NCI-H1930 (cell line): ENCODE data around the gene CWF19L2.

Experiments used
- DNase-seq, 2 experiments: peaks; one replicate each; lab custom pipeline; 2025; lab: John Stamatoyannopoulos, UW

The CWF19L2 gene

GRCh38 chr11:107301878-107302277, 155.7 kb downstream of the CWF19L2 start:
- DNase-seq, result no peak

- no peak for DNase-seq
Measured at GRCh38 chr11:107293677-107294344, 163.8 kb downstream of the CWF19L2 start.

GRCh38 chr11:107282195-107282594, 175.4 kb downstream of the CWF19L2 start:
- DNase-seq, result no peak
